Measurements from ENCODE around the gene SFI1. TPM values are rescaled to one million over a fixed set of nuclear protein-coding genes. Genes with fewer than 3 reads are reported as not detected.

The SFI1 gene
- total and polyA plus RNA-seq, 2 of the 4 experiments (the other 2 are of a cell fraction) = 9.9 to 12.0 TPM

- Histone ChIP-seq H3K18ac (ENCODE audit: low read depth, low read length) (no peak overlapping the region), H2BK15ac (ENCODE audit: low read depth, low read length) (no peak overlapping the region), H2AK9ac (replicated peaks; ENCODE audit: low read depth, low read length, poor library complexity) (no peak overlapping the region), H2BK20ac (ENCODE audit: low read depth, low read length) (no peak overlapping the region; the same call in 1 of the 2 replicates), H3K4me3 (ENCODE audit: insufficient read depth, low read depth, low read length) (no peak overlapping the region), H4K91ac (ENCODE audit: insufficient read depth, low read depth, low read length) (peak overlapping the region; percentile 32), H4K5ac (ENCODE audit: low read depth, low read length) (no peak overlapping the region), H2AK5ac (ENCODE audit: low read depth, low read length) (peak overlapping the region; percentile 72), H2AFZ (replicated peaks; ENCODE audit: low read length, poor library complexity) (no peak overlapping the region), H3K79me1 (ENCODE audit: low read depth in 1 of 2, low read length in 2 of 2) (peaks cover 35 to 72% of the 10 kb centered on the region in 2 experiments), H4K20me1 (ENCODE audit: insufficient read depth, low read length) (peaks cover 2% of the 10 kb centered on the region; the same call in 1 of the 2 replicates), H3K9me3 (ENCODE audit: control insufficient read depth, insufficient read depth, low read length) (no peaks in the 10 kb centered on the region), H3K56ac (ENCODE audit: extremely low read depth, insufficient read depth, low read length) (no peak overlapping the region), H3K4me1 (ENCODE audit: control insufficient read depth, insufficient read depth, low read length) (peaks cover 18% of the 10 kb centered on the region), H3K27ac (ENCODE audit: insufficient read depth, low read length) (no peak overlapping the region), H4K8ac (ENCODE audit: low read depth in 2 of 2, low read length in 2 of 2) (peak overlapping the region in 1 of 2 experiments; percentile 28; a peak in 1 of 4 replicates), H3K36me3 (ENCODE audit: control insufficient read depth, insufficient read depth, low read length) (peaks cover 9% of the 10 kb centered on the region), H3K9ac (ENCODE audit: low read depth, low read length) (no peak overlapping the region), H3K23ac (ENCODE audit: low read depth, low read length) (no peak overlapping the region), H3K9me1 (ENCODE audit: insufficient read depth, low read length) (peaks cover 26% of the 10 kb centered on the region), H3K14ac (replicated peaks; ENCODE audit: low read depth, low read length) (no peak overlapping the region), H3K27me3 (ENCODE audit: control insufficient read depth, insufficient read depth, low read length) (no peaks in the 10 kb centered on the region), H2BK120ac (ENCODE audit: low read depth, low read length) (peak overlapping the region; percentile 29; the same call in 1 of the 2 replicates), H3K4ac (ENCODE audit: low read depth, low read length) (no peak overlapping the region), H3K4me2 (ENCODE audit: low read depth, low read length) (no peak overlapping the region), H2BK5ac (ENCODE audit: low read depth, low read length, poor library complexity, severe bottlenecking) (peak overlapping the region; percentile 56)
- in situ Hi-C loops (cut with MboI; ENCODE audit: low sequenced_read_pairs) = no loop called here
- ChIA-PET CTCF (no interaction called here), POLR2A (ENCODE audit: unreplicated experiment) (no interaction called here)
- WGBS, 2 experiments (ENCODE audit: extremely low coverage in 2 of 2, insufficient read length in 1 of 2) = 94% methylated on average over 5 of the region's 9 CpGs; no CpG with 5 or more reads in 1 of the 2 experiments
- ATAC-seq (ENCODE audit: low read depth) (no peak), DNase-seq (no peak)
- no TSS peak for BruUV-seq (replicated peaks)
- dilution Hi-C loops (cut with HindIII; ENCODE audit: low sequenced_read_pairs, unreplicated experiment) = no loop called here
- no peak for TF ChIP-seq CEBPB (IDR thresholded peaks at IDR 0.05; ENCODE audit: low read depth, low read length)
- intact Hi-C loops (cut with micrococcal nuclease) = no loop called here
Observed at GRCh38 chr22:31652088-31652487, 155.8 kb downstream of the SFI1 start.

Measured in IMR-90 (cell line).